Suprapubic skin (tissue), 3 donors: ENCODE measurements around the gene TASOR2.

ENCODE experiments used
- CTCF ChIP-seq, 2 donors: fragments of 200-600 bp in 1 of 2; fragments of 450-650 bp in 1 of 2; sonication (generic) in 1 of 2; IDR thresholded peaks; one replicate each; pipeline ENCODE4 v1.5.1; 2016 to 2019; ENCODE audit warnings: antibody characterized with exemption in 2 of 2, mild to moderate bottlenecking in 1 of 2, moderate library complexity in 1 of 2
- POLR2A ChIP-seq, 2 donors: fragments of 450-650 bp; IDR thresholded peaks; one replicate each; pipeline ENCODE4 v1.6.1; 2017; ENCODE audit warnings: antibody characterized with exemption in 2 of 2, mild to moderate bottlenecking in 2 of 2, moderate library complexity in 2 of 2

- TF ChIP-seq CTCF (IDR thresholded peaks at IDR 0.05) (no peak), POLR2A (IDR thresholded peaks at IDR 0.05) (no peak)
These were observed 43.1 kb upstream of the TASOR2 start for GRCh38 chr10:5641501-5641900.
